HG03520 (cell line): ENCODE results near the gene TMEM107.

Experiments
- ATAC-seq: cut with Tn5 transposase; IDR thresholded peaks from one replicate; pipeline ENCODE4 v1.9.1; 2021; ENCODE audit warnings: mild to moderate bottlenecking, moderate library complexity; ENCODE audit not compliant: unreplicated experiment

The TMEM107 gene

GRCh38 chr17:8151641-8152111 lies 24.5 kb downstream of the TMEM107 start:
- ATAC-seq: no peak

GRCh38 chr17:8151120-8151640 lies 25.0 kb downstream of the TMEM107 start:
- ATAC-seq: peak; percentile 43

- ATAC-seq: no peak
Observed at GRCh38 chr17:8150194-8151119, 25.7 kb downstream of the TMEM107 start.

- ATAC-seq: no peak
Observed at GRCh38 chr17:8149419-8150193, 26.6 kb downstream of the TMEM107 start.

- no peak for ATAC-seq
Observed at GRCh38 chr17:8148560-8148959, 27.6 kb downstream of the TMEM107 start.

- ATAC-seq: no peak
Observed at GRCh38 chr17:8147805-8148404, 28.3 kb downstream of the TMEM107 start.

- ATAC-seq: no peak
Observed at GRCh38 chr17:8147141-8147804, 28.9 kb downstream of the TMEM107 start.

GRCh38 chr17:8146381-8147140 lies 29.6 kb downstream of the TMEM107 start:
- no peak for ATAC-seq

GRCh38 chr17:8145811-8146210 lies 30.4 kb downstream of the TMEM107 start:
- ATAC-seq: no peak

- no peak for ATAC-seq
Observed at GRCh38 chr17:8144401-8145231, 31.6 kb downstream of the TMEM107 start.

GRCh38 chr17:8143581-8144400 lies 32.4 kb downstream of the TMEM107 start:
- no peak for ATAC-seq

- ATAC-seq: no peak
Observed at GRCh38 chr17:8142887-8143580, 33.1 kb downstream of the TMEM107 start.

- ATAC-seq: no peak
Observed at GRCh38 chr17:8142158-8142886, 33.9 kb downstream of the TMEM107 start.

GRCh38 chr17:8141741-8142140 lies 34.4 kb downstream of the TMEM107 start:
- no peak for ATAC-seq

- ATAC-seq: no peak
Observed at GRCh38 chr17:8141045-8141444, 35.1 kb downstream of the TMEM107 start.

- no peak for ATAC-seq
Observed at GRCh38 chr17:8140065-8141029, 35.8 kb downstream of the TMEM107 start.
